SK-N-SH treated with all-trans-retinoic acid at 6 μM for 48 hours (cell line): ENCODE measurements around the gene GPR55.

Experiments
- ARNTL ChIP-seq: fragments of 450-650 bp; formaldehyde crosslinking; IDR thresholded peaks from 2 replicates; pipeline ENCODE4 v1.5.0; 2020; ENCODE audit warnings: low read depth, mild to moderate bottlenecking, moderate library complexity, borderline replicate concordance
- CSDC2 ChIP-seq: fragments of 250-450 bp; sonication (Bioruptor Pico); IDR thresholded peaks from 2 replicates; pipeline ENCODE4 v1.5.0; 2020; ENCODE audit warnings: mild to moderate bottlenecking, moderate library complexity
- PPARA ChIP-seq: fragments of 250-450 bp; sonication (Bioruptor Pico); IDR thresholded peaks from 2 replicates; pipeline ENCODE4 v1.5.0; 2020; ENCODE audit warnings: mild to moderate bottlenecking, borderline replicate concordance
- RARB ChIP-seq: fragments of 250-450 bp; sonication (Bioruptor Pico); IDR thresholded peaks from 2 replicates; pipeline ENCODE4 v1.8.0; 2021; ENCODE audit warnings: mild to moderate bottlenecking, moderate library complexity
- ZC3H10 ChIP-seq: fragments of 250-450 bp; sonication (Bioruptor Pico); IDR thresholded peaks from 2 replicates; pipeline ENCODE4 v1.5.1; 2021; ENCODE audit warnings: mild to moderate bottlenecking, moderate library complexity
- ZFP3 ChIP-seq: fragments of 250-450 bp; sonication (Bioruptor Pico); IDR thresholded peaks from 2 replicates; pipeline ENCODE4 v1.5.0; 2020; ENCODE audit warnings: mild to moderate bottlenecking, moderate library complexity
- ZFP30 ChIP-seq: fragments of 450-650 bp; formaldehyde crosslinking; IDR thresholded peaks from 2 replicates; pipeline ENCODE4 v1.5.0; 2022; ENCODE audit warnings: mild to moderate bottlenecking, moderate library complexity
- ZNF70 ChIP-seq: fragments of 450-650 bp; formaldehyde crosslinking; IDR thresholded peaks from 2 replicates; pipeline ENCODE4 v1.5.0; 2020; ENCODE audit warnings: mild to moderate bottlenecking, moderate library complexity
- TF ChIP-seq, protein P1 (sequence below): fragments of 250-450 bp; sonication (Bioruptor Pico); IDR thresholded peaks from 2 replicates; pipeline ENCODE4 v1.8.0; 2020; ENCODE audit warnings: mild to moderate bottlenecking, moderate library complexity, borderline replicate concordance
- TF ChIP-seq, protein P2 (sequence below): fragments of 250-450 bp; sonication (Bioruptor Pico); IDR thresholded peaks from 2 replicates; pipeline ENCODE4 v1.5.0; 2020; ENCODE audit warnings: mild to moderate bottlenecking, moderate library complexity
- TF ChIP-seq, protein P3 (sequence below): fragments of 250-450 bp; sonication (Bioruptor Pico); IDR thresholded peaks from 2 replicates; pipeline ENCODE4 v1.8.0; 2021; ENCODE audit warnings: low read depth, mild to moderate bottlenecking, moderate library complexity, borderline replicate concordance

DNA sequence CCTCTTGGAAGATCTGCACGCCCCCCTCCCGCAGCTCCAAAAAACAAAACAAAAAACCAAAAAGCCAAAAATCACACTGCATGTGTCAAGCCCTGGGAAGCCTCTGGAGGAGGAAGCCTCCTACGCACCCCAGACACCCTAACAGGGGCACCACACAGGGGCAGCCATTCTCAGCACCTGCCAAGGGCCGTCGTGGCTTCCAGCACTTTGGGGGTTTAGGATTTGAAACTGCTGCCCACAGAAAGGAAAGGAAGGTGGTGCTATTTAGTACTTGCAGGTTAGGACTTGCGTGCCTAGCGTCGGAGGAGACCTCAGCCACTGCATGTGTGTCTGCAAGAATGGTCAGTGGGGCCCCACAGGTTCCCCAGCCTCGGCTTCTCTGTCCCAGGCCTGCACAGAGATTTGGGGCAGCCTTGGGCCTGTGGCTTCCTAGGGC lies 419 bp upstream of the GPR55 start:
- TF ChIP-seq, protein P1, sequence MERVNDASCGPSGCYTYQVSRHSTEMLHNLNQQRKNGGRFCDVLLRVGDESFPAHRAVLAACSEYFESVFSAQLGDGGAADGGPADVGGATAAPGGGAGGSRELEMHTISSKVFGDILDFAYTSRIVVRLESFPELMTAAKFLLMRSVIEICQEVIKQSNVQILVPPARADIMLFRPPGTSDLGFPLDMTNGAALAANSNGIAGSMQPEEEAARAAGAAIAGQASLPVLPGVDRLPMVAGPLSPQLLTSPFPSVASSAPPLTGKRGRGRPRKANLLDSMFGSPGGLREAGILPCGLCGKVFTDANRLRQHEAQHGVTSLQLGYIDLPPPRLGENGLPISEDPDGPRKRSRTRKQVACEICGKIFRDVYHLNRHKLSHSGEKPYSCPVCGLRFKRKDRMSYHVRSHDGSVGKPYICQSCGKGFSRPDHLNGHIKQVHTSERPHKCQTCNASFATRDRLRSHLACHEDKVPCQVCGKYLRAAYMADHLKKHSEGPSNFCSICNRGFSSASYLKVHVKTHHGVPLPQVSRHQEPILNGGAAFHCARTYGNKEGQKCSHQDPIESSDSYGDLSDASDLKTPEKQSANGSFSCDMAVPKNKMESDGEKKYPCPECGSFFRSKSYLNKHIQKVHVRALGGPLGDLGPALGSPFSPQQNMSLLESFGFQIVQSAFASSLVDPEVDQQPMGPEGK (CRISPR knock-in tag): no peak
- TF ChIP-seq RARB (CRISPR knock-in tag) (no peak), ZNF70 (CRISPR knock-in tag) (no peak), ZFP3 (CRISPR knock-in tag) (no peak), ZFP30 (CRISPR knock-in tag) (no peak), ARNTL (no peak), PPARA (CRISPR knock-in tag) (no peak), CSDC2 (CRISPR knock-in tag) (no peak), ZC3H10 (no peak)
- TF ChIP-seq, protein P2, sequence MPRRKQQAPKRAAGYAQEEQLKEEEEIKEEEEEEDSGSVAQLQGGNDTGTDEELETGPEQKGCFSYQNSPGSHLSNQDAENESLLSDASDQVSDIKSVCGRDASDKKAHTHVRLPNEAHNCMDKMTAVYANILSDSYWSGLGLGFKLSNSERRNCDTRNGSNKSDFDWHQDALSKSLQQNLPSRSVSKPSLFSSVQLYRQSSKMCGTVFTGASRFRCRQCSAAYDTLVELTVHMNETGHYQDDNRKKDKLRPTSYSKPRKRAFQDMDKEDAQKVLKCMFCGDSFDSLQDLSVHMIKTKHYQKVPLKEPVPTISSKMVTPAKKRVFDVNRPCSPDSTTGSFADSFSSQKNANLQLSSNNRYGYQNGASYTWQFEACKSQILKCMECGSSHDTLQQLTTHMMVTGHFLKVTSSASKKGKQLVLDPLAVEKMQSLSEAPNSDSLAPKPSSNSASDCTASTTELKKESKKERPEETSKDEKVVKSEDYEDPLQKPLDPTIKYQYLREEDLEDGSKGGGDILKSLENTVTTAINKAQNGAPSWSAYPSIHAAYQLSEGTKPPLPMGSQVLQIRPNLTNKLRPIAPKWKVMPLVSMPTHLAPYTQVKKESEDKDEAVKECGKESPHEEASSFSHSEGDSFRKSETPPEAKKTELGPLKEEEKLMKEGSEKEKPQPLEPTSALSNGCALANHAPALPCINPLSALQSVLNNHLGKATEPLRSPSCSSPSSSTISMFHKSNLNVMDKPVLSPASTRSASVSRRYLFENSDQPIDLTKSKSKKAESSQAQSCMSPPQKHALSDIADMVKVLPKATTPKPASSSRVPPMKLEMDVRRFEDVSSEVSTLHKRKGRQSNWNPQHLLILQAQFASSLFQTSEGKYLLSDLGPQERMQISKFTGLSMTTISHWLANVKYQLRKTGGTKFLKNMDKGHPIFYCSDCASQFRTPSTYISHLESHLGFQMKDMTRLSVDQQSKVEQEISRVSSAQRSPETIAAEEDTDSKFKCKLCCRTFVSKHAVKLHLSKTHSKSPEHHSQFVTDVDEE (CRISPR knock-in tag): no peak
- TF ChIP-seq, protein P3, sequence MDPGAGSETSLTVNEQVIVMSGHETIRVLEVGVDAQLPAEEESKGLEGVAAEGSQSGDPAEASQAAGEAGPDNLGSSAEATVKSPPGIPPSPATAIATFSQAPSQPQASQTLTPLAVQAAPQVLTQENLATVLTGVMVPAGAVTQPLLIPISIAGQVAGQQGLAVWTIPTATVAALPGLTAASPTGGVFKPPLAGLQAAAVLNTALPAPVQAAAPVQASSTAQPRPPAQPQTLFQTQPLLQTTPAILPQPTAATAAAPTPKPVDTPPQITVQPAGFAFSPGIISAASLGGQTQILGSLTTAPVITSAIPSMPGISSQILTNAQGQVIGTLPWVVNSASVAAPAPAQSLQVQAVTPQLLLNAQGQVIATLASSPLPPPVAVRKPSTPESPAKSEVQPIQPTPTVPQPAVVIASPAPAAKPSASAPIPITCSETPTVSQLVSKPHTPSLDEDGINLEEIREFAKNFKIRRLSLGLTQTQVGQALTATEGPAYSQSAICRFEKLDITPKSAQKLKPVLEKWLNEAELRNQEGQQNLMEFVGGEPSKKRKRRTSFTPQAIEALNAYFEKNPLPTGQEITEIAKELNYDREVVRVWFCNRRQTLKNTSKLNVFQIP (CRISPR knock-in tag): no peak
